C4-2B (cell line): ENCODE results near the gene C10orf120.

Experiments
- ZFX ChIP-seq: fragments of 450-650 bp; IDR thresholded peaks from 2 replicates; pipeline ENCODE4 v1.6.1; 2017
- TF ChIP-seq, protein P1 (sequence below): fragments of 450-650 bp; conservative IDR thresholded peaks from 2 replicates; pipeline ENCODE4 v1.5.1; 2017; ENCODE audit warnings: mild to moderate bottlenecking

DNA sequence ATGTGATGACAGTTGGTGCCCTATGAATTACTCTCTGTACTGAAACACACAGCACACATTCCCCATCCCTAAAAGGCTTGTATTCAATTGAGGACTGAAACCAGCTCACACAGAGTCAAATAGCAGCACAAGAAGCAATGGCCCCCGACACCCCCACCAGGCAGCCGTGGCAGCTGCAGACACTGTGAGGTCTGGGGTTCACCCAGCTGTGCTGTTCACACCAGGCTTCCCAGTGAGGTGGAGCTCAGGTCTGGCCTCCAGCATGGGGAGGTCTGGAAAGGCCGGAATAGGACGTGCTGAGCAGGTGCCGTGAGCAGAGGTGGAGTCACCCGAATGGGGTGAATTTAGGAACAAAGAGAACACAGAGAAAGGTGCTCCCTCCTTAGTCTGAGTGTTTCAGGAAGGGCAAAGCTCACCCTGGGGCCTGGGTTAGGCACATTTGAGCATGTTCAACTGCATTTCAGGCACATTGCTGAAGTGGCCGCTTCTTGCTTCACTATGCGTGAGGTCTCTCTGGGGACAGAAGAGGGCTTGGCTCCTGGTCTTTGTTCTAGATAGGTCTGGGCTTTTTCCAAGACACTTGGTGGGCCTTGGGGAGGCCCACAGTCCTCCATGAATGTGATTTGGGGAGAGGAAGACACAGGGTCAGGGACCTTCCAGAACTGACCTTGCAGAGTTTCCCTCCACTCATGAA lies 41.1 kb downstream of the C10orf120 start:
- TF ChIP-seq, protein P1, sequence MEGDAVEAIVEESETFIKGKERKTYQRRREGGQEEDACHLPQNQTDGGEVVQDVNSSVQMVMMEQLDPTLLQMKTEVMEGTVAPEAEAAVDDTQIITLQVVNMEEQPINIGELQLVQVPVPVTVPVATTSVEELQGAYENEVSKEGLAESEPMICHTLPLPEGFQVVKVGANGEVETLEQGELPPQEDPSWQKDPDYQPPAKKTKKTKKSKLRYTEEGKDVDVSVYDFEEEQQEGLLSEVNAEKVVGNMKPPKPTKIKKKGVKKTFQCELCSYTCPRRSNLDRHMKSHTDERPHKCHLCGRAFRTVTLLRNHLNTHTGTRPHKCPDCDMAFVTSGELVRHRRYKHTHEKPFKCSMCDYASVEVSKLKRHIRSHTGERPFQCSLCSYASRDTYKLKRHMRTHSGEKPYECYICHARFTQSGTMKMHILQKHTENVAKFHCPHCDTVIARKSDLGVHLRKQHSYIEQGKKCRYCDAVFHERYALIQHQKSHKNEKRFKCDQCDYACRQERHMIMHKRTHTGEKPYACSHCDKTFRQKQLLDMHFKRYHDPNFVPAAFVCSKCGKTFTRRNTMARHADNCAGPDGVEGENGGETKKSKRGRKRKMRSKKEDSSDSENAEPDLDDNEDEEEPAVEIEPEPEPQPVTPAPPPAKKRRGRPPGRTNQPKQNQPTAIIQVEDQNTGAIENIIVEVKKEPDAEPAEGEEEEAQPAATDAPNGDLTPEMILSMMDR = no peak
- TF ChIP-seq ZFX = no peak
